Activated CD4-positive, alpha-beta T cell treated with anti-CD3 and anti-CD28 coated beads for 24 hours (primary cell): Measurements from ENCODE around the gene PRR4.

Experiments used
- DNase-seq, 2 donors: peaks; one replicate each; pipeline ENCODE4 v3.0.0-alpha.2; 2020; ENCODE audit warnings: low read depth in 2 of 2

Gene PRR4

DNA sequence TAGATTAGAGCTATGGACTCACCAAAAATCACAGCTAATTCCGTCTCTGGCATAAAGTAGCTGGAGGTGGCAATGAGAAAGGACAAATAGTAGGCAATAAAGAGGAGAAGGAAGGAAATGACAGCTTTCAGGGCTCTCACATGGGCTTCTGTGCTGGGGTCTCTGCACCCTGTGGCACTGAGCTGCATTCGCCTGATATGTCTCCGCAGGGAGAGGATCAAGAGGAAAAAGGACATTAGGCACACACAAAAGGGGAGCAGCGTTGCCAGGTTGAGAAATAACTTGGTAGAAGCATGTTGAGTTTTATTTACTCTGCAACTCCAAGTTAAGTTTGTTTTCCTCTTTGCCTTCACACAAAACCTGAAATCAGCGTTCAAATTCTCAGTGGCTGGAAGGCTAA, 47.5 kb downstream of the PRR4 start:
- no peak for DNase-seq
